B cell (primary cell): ENCODE results near the gene KSR1. TPM values are rescaled to one million over a fixed set of nuclear protein-coding genes. Genes with fewer than 3 reads are reported as not detected.

Source experiments
- ATAC-seq: fragments of 200-7000 bp; cut with Tn5 transposase; one replicate; pipeline ENCODE4 v1.10.0; 2021; ENCODE audit warnings: low read depth, mild to moderate bottlenecking, moderate number of reproducible peaks, moderate library complexity
- CTCF ChIA-PET: fragments of 350-600 bp; sonication (Branson Sonifier 250); formaldehyde crosslinking; loops from one replicate; lab custom pipeline; 2021; ENCODE audit warnings: antibody characterized with exemption, inconsistent platforms; lab: Charles Lee
- POLR2A ChIA-PET: fragments of 350-600 bp; sonication (Branson Sonifier 250); formaldehyde crosslinking; loops from one replicate; lab custom pipeline; 2021; ENCODE audit warnings: antibody characterized with exemption; lab: Charles Lee
- DNase-seq: peaks from one replicate; pipeline ENCODE4 v3.0.0; 2013
- H2AFZ ChIP-seq: 2 replicates; pipeline ENCODE4 v1.6.1; 2012; ENCODE audit warnings: mild to moderate bottlenecking, low read depth, low read length; ENCODE audit not compliant: insufficient read depth, poor library complexity, severe bottlenecking
- H3K27ac ChIP-seq, 2 donors: 1 replicate in 1 of 2; 2 replicates in 1 of 2; pipeline ENCODE4 v1.5.1; 2012 to 2013; ENCODE audit warnings: low read length in 2 of 2, mild to moderate bottlenecking in 2 of 2, moderate library complexity in 1 of 2
- H3K27me3 ChIP-seq, 4 experiments: fragments of 200-600 bp in 1 of 4; sonication (generic) in 1 of 4; replicated peaks in 1 of 4; 1 replicate in 2 of 4; 2 replicates in 2 of 4; pipeline versions ENCODE4 v1.6.1 to v1.7.0; 2013 to 2016; ENCODE audit warnings: low read length in 3 of 4, mild to moderate bottlenecking in 2 of 4, mixed read lengths in 1 of 4, moderate library complexity in 1 of 4; ENCODE audit not compliant: insufficient read depth in 4 of 4, control insufficient read depth in 3 of 4; ENCODE audit errors: control extremely low read depth in 1 of 4
- H3K36me3 ChIP-seq, 2 experiments: replicated peaks in 1 of 2; 1 replicate in 1 of 2; 2 replicates in 1 of 2; pipeline versions ENCODE4 v1.6.1 to v1.7.1; 2013; ENCODE audit warnings: low read length in 1 of 2; ENCODE audit not compliant: insufficient read depth in 2 of 2, control insufficient read depth in 1 of 2; ENCODE audit errors: control extremely low read depth in 1 of 2, extremely low read depth in 1 of 2
- H3K4me1 ChIP-seq, 2 donors: fragments of 200-600 bp in 1 of 2; sonication (generic) in 1 of 2; 1 replicate in 1 of 2; 2 replicates in 1 of 2; pipeline versions ENCODE4 v1.5.1 to v1.6.1; 2013 to 2017; ENCODE audit warnings: low read length in 2 of 2; ENCODE audit not compliant: control insufficient read depth in 2 of 2, insufficient read depth in 2 of 2
- H3K4me2 ChIP-seq: replicated peaks from 2 replicates; pipeline ENCODE3; 2012; ENCODE audit warnings: mild to moderate bottlenecking, low read depth, low read length; ENCODE audit not compliant: poor library complexity, severe bottlenecking
- H3K4me3 ChIP-seq, 5 experiments: fragments of 200-600 bp in 1 of 5; sonication (generic) in 1 of 5; 1 replicate in 3 of 5; 2 replicates in 2 of 5; pipeline versions ENCODE4 v1.5.1 to v1.7.0; 2011 to 2016; ENCODE audit warnings: low read length in 4 of 5, mild to moderate bottlenecking in 4 of 5, low read depth in 2 of 5, control low read depth in 1 of 5, moderate library complexity in 1 of 5; ENCODE audit not compliant: insufficient read depth in 1 of 5; ENCODE audit errors: control extremely low read depth in 1 of 5, extremely low read depth in 1 of 5
- H3K79me2 ChIP-seq: fragments of 200-600 bp; sonication (generic); one replicate; pipeline ENCODE4 v1.6.0; 2016; ENCODE audit warnings: low read length; ENCODE audit not compliant: control insufficient read depth, insufficient read depth
- H3K9ac ChIP-seq: fragments of 200-600 bp; sonication (generic); 2 replicates; pipeline ENCODE4 v1.6.1; 2017; ENCODE audit warnings: mild to moderate bottlenecking, low read length, moderate library complexity
- H3K9me3 ChIP-seq, 3 donors: one replicate each; pipeline versions ENCODE4 v1.6.1 to v1.7.1; 2013; ENCODE audit warnings: low read length in 2 of 3; ENCODE audit not compliant: control insufficient read depth in 2 of 3, insufficient read depth in 1 of 3; ENCODE audit errors: control extremely low read depth in 1 of 3
- H4K20me1 ChIP-seq: 2 replicates; pipeline ENCODE4 v1.6.0; 2012; ENCODE audit warnings: mild to moderate bottlenecking, low read length; ENCODE audit not compliant: insufficient read depth, control insufficient read depth, poor library complexity, severe bottlenecking
- H3K27ac Mint-ChIP-seq: one replicate; pipeline ENCODE4 v1.8.0; 2021; ENCODE audit warnings: mixed read lengths
- H3K27me3 Mint-ChIP-seq: one replicate; pipeline ENCODE4 v1.8.0; 2021; ENCODE audit warnings: mixed read lengths
- H3K4me1 Mint-ChIP-seq: one replicate; pipeline ENCODE4 v1.8.0; 2021; ENCODE audit warnings: mixed read lengths
- H3K4me3 Mint-ChIP-seq: one replicate; pipeline ENCODE4 v1.8.0; 2021; ENCODE audit warnings: mixed read lengths
- H3K9me3 Mint-ChIP-seq: one replicate; pipeline ENCODE4 v1.8.0; 2022; ENCODE audit warnings: mixed read lengths; ENCODE audit not compliant: insufficient read depth
- EZH2 ChIP-seq: IDR thresholded peaks from 2 replicates; pipeline ENCODE4 v1.6.1; 2012; ENCODE audit warnings: borderline replicate concordance, low read depth, mild to moderate bottlenecking, moderate library complexity, low read length; ENCODE audit not compliant: insufficient read depth, poor library complexity, severe bottlenecking
- WGBS: methylation state at CpG from one replicate; pipeline ENCODE4 v1.1.5; 2013; ENCODE audit warnings: missing lambda C conversion rate; ENCODE audit not compliant: insufficient coverage; 5-methylcytosine and 5-hydroxymethylcytosine counted together
- intact Hi-C: fragments of 100-400 bp; cut with micrococcal nuclease; formaldehyde crosslinking; loops from one replicate; pipeline ENCODE4 v1.10.0; 2022
- polyA plus RNA-seq: library from polyadenylated mRNA; depleted of rRNA; stranded (reverse); fragments of >200 nt; gene quantifications from 2 replicates; pipeline ENCODE4 v1.2.3, GENCODE V29; 2012
- total RNA-seq, 2 donors: library from RNA; stranded (reverse); fragments of 120-200 nt in 1 of 2; gene quantifications; 1 replicate in 1 of 2; 2 replicates in 1 of 2; pipeline versions ENCODE4 v1.2.3 to v1.2.4, GENCODE V29; 2013 to 2022
- TF ChIP-seq, protein P1 (sequence below): fragments of 200-600 bp; IDR thresholded peaks from one replicate; pipeline ENCODE4 v1.8.0; 2022; ENCODE audit warnings: antibody characterized with exemption, mild to moderate bottlenecking

KSR1 gene
- total and polyA plus RNA-seq, 2 donors (not counting 1 experiment from before 2014, with no cell fraction given): 27.5 to 85.6 TPM

DNA sequence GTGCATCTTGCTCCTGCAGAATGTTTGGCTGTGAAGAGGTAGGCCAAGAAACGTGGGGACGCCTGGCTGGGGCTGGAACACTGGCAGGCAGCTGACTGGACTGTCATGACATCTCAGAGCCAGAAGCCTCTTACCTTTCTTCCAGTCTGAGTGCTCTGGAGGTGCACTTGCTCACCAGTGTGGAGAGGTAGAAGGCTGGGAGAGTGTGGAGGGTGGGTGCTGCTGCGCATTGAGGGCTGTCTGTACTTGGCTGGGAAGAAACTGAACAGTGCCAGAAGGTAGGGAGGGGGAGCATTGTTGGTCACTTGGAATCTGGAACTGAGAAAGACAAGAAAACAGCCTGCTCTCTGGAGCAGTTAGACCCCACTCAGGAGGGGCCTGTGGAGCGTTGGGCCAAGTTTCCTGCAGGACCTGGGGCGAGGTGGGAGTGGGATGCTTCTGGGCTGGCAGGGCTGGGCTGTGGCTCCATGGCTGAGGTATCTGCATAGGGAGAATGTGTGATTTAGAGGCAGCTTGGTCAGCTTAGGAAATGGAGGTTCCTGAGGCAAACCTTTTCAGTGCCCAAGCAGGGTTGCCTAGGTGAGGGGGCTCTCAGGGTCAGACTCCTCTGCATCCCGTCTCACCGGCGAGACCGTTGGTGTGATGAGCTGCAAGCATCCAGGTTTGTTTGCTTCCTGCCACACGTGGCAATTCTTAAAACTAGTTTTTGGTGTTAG, 55.1 kb downstream of the KSR1 start:
- ChIA-PET POLR2A (no interaction called here), CTCF (no interaction called here)
- Mint-ChIP-seq H3K4me3 (no peak overlapping the region), H3K27me3 (no peaks in the 10 kb centered on the region), H3K27ac (no peak overlapping the region), H3K9me3 (no peaks in the 10 kb centered on the region), H3K4me1 (peaks cover 19% of the 10 kb centered on the region)
- DNase-seq (no peak), ATAC-seq (no peak)
- peaks cover 52% of the 10 kb centered on the region for H3K79me2 ChIP-seq
- WGBS: 94% methylated on average over 10 of the region's 10 CpGs
- TF ChIP-seq, protein P1, sequence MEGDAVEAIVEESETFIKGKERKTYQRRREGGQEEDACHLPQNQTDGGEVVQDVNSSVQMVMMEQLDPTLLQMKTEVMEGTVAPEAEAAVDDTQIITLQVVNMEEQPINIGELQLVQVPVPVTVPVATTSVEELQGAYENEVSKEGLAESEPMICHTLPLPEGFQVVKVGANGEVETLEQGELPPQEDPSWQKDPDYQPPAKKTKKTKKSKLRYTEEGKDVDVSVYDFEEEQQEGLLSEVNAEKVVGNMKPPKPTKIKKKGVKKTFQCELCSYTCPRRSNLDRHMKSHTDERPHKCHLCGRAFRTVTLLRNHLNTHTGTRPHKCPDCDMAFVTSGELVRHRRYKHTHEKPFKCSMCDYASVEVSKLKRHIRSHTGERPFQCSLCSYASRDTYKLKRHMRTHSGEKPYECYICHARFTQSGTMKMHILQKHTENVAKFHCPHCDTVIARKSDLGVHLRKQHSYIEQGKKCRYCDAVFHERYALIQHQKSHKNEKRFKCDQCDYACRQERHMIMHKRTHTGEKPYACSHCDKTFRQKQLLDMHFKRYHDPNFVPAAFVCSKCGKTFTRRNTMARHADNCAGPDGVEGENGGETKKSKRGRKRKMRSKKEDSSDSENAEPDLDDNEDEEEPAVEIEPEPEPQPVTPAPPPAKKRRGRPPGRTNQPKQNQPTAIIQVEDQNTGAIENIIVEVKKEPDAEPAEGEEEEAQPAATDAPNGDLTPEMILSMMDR: no peak
- no peak for TF ChIP-seq EZH2
- H3K27me3 ChIP-seq: no peaks in the 10 kb centered on the region
- peaks cover 8 to 17% of the 10 kb centered on the region in 2 donors for H3K4me1 ChIP-seq
- no peaks in the 10 kb centered on the region for H3K9me3 ChIP-seq
- H3K9ac ChIP-seq: no peak overlapping the region
- H2AFZ ChIP-seq: no peak overlapping the region
- intact Hi-C loops: no loop called here
- H3K36me3 ChIP-seq: no peaks in the 10 kb centered on the region
- H3K4me3 ChIP-seq: no peak overlapping the region
- H3K27ac ChIP-seq: no peak overlapping the region
- no peak overlapping the region for H3K4me2 ChIP-seq
- peaks cover 4% of the 10 kb centered on the region for H4K20me1 ChIP-seq

- intact Hi-C loops: no loop called here
- no peaks in the 10 kb centered on the region for H3K27me3 ChIP-seq
- DNase-seq (no peak), ATAC-seq (no peak)
- peaks cover 52% of the 10 kb centered on the region for H3K79me2 ChIP-seq
- no peak overlapping the region for H3K27ac ChIP-seq
- WGBS: 100% methylated on average over 1 of the region's 2 CpGs
- ChIA-PET CTCF (no interaction called here), POLR2A (no interaction called here)
- peaks cover 4% of the 10 kb centered on the region for H4K20me1 ChIP-seq
- Mint-ChIP-seq H3K27me3 (no peaks in the 10 kb centered on the region), H3K4me1 (peaks cover 12% of the 10 kb centered on the region), H3K9me3 (no peaks in the 10 kb centered on the region), H3K27ac (no peak overlapping the region), H3K4me3 (no peak overlapping the region)
- TF ChIP-seq EZH2: no peak
- TF ChIP-seq, protein P1: no peak
- no peak overlapping the region for H3K4me3 ChIP-seq
- no peak overlapping the region for H2AFZ ChIP-seq
- peaks cover 2 to 10% of the 10 kb centered on the region in 2 donors for H3K4me1 ChIP-seq
- no peaks in the 10 kb centered on the region for H3K36me3 ChIP-seq
- H3K4me2 ChIP-seq: no peak overlapping the region
- H3K9me3 ChIP-seq: no peaks in the 10 kb centered on the region
- no peak overlapping the region for H3K9ac ChIP-seq
Measured at GRCh38 chr17:27512031-27512430, 55.8 kb downstream of the KSR1 start.
